NCI-H345 (cell line): Measurements from ENCODE around the gene ABHD18.
"Not testable (repeated sequence)": the region's sequence is repeated elsewhere in the genome, so short reads cannot be mapped to it uniquely, and the experiment has no call there.

Source experiments
- DNase-seq: peaks from one replicate; lab custom pipeline; 2025; lab: John Stamatoyannopoulos, UW

ABHD18 gene

GRCh38 chr4:127993151-127993550 lies 27.9 kb downstream of the ABHD18 start:
- DNase-seq, result no peak

- no peak for DNase-seq
Measured at GRCh38 chr4:127995776-127996175, 30.6 kb downstream of the ABHD18 start.

- DNase-seq, result not testable (repeated sequence)
Measured at GRCh38 chr4:127996521-127996920, 31.3 kb downstream of the ABHD18 start.

- DNase-seq, result no peak
Measured at GRCh38 chr4:127997534-127998388, 32.6 kb downstream of the ABHD18 start.

- no peak for DNase-seq
Measured at GRCh38 chr4:128006592-128006991, 41.4 kb downstream of the ABHD18 start.

GRCh38 chr4:128009428-128009827 lies 44.2 kb downstream of the ABHD18 start:
- no peak for DNase-seq

- no peak for DNase-seq
Measured at GRCh38 chr4:128025319-128025718, 60.1 kb downstream of the ABHD18 start.

- DNase-seq, result no peak
Measured at GRCh38 chr4:128029907-128030306, 64.7 kb downstream of the ABHD18 start.

- no peak for DNase-seq
Measured at GRCh38 chr4:128031756-128032384, 66.7 kb downstream of the ABHD18 start.

GRCh38 chr4:128039568-128039967 lies 74.4 kb downstream of the ABHD18 start:
- DNase-seq, result no peak

GRCh38 chr4:128047019-128047418 lies 81.8 kb downstream of the ABHD18 start:
- not testable (repeated sequence) for DNase-seq

- not testable (repeated sequence) for DNase-seq
Measured at GRCh38 chr4:128047514-128047913, 82.3 kb downstream of the ABHD18 start.

- DNase-seq, result not testable (repeated sequence)
Measured at GRCh38 chr4:128051229-128051628, 86.0 kb downstream of the ABHD18 start.

- DNase-seq, result not testable (repeated sequence)
Measured at GRCh38 chr4:128054907-128055306, 89.7 kb downstream of the ABHD18 start.

- DNase-seq, result not testable (repeated sequence)
Measured at GRCh38 chr4:128055441-128056206, 90.4 kb downstream of the ABHD18 start.

- no peak for DNase-seq
Measured at GRCh38 chr4:128056396-128056795, 91.2 kb downstream of the ABHD18 start.

GRCh38 chr4:128060121-128060698 lies 95.0 kb downstream of the ABHD18 start:
- DNase-seq, result peak; percentile 3

GRCh38 chr4:128060699-128061565 lies 95.7 kb downstream of the ABHD18 start, which contains the start of gene LARP1B:
Gene LARP1B, plus strand, starts transcription at chr4:128061312. Its CDS starts 13,640 bp downstream, at chr4:128074952.
- peak; percentile 93 for DNase-seq

- peak; percentile 75 for DNase-seq
Measured at GRCh38 chr4:128061566-128062536, 96.6 kb downstream of the ABHD18 start.

GRCh38 chr4:128066453-128066820 lies 101.2 kb downstream of the ABHD18 start:
- DNase-seq, result not testable (repeated sequence)
